SK-N-SH (cell line): Measurements from ENCODE around the gene PLSCR3. TPM values are rescaled to one million over a fixed set of nuclear protein-coding genes. Genes with fewer than 3 reads are reported as not detected.

Source experiments
- CTCF ChIA-PET: fragments of 300-600, 350-600 bp; formaldehyde crosslinking; extraction: SDS; loops from one replicate; lab custom pipeline; 2021; lab: Yijun Ruan, JAX
- POLR2A ChIA-PET: fragments of 350-600 bp; sonication (Branson Sonifier 250); formaldehyde crosslinking; extraction: SDS; loops from one replicate; lab custom pipeline; 2020; ENCODE audit warnings: antibody characterized with exemption, inconsistent platforms; lab: Yijun Ruan, JAX
- DNase-seq: peaks from one replicate; pipeline ENCODE4 v3.0.0; 2012
- H2AFZ ChIP-seq: fragments of 200-600 bp; sonication (generic); 2 replicates; pipeline ENCODE4 v1.8.1; 2016; ENCODE audit warnings: antibody characterized with exemption, mild to moderate bottlenecking, low read depth
- H3F3A ChIP-seq: fragments of 200-600 bp; sonication (generic); replicated peaks from 2 replicates; pipeline ENCODE3; 2016; ENCODE audit warnings: antibody characterized with exemption, mild to moderate bottlenecking; ENCODE audit not compliant: insufficient read depth
- H3K27ac ChIP-seq, 2 experiments: fragments of 200-500 bp in 1 of 2; fragments of 200-600 bp in 1 of 2; sonication (Bioruptor generic) in 1 of 2; sonication (generic), shearing (Covaris generic) in 1 of 2; 2 replicates each; pipeline versions ENCODE4 v1.5.1 to v1.6.1; 2014 to 2016; ENCODE audit warnings: low read depth in 2 of 2, inconsistent platforms in 1 of 2, low read length in 1 of 2, mild to moderate bottlenecking in 1 of 2, mixed read lengths in 1 of 2
- H3K27me3 ChIP-seq: fragments of 200-600 bp; sonication (generic), shearing (Covaris generic); 2 replicates; pipeline ENCODE4 v1.6.1; 2016; ENCODE audit warnings: mixed run types; ENCODE audit not compliant: insufficient read depth
- H3K36me3 ChIP-seq, 2 experiments: fragments of 200-500 bp in 1 of 2; fragments of 200-600 bp in 1 of 2; sonication (Bioruptor generic) in 1 of 2; sonication (generic) in 1 of 2; replicated peaks in 1 of 2; 2 replicates each; pipeline versions ENCODE3 to v1.5.1; 2014 to 2016; ENCODE audit warnings: low read length in 1 of 2, mild to moderate bottlenecking in 1 of 2; ENCODE audit not compliant: insufficient read depth in 2 of 2, control insufficient read depth in 1 of 2
- H3K4me1 ChIP-seq, 2 experiments: fragments of 200-500 bp in 1 of 2; fragments of 200-600 bp in 1 of 2; sonication (Bioruptor generic) in 1 of 2; sonication (generic), shearing (Covaris generic) in 1 of 2; 2 replicates each; pipeline versions ENCODE4 v1.5.1 to v1.6.1; 2014 to 2016; ENCODE audit warnings: low read depth in 1 of 2, low read length in 1 of 2, mixed run types in 1 of 2; ENCODE audit not compliant: insufficient read depth in 2 of 2, control insufficient read depth in 1 of 2
- H3K4me2 ChIP-seq: fragments of 200-600 bp; sonication (generic), shearing (Covaris generic); 2 replicates; pipeline ENCODE4 v1.6.1; 2017; ENCODE audit warnings: mixed run types
- H3K4me3 ChIP-seq, 2 experiments: fragments of 200-500 bp in 1 of 2; fragments of 200-600 bp in 1 of 2; sonication (Bioruptor generic) in 1 of 2; sonication (generic), shearing (Covaris generic) in 1 of 2; 2 replicates each; pipeline versions ENCODE4 v1.5.1 to v1.8.1; 2014 to 2016; ENCODE audit warnings: low read depth in 2 of 2, inconsistent platforms in 1 of 2, low read length in 1 of 2, mild to moderate bottlenecking in 1 of 2, mixed read lengths in 1 of 2, moderate library complexity in 1 of 2
- H3K79me2 ChIP-seq: fragments of 200-600 bp; sonication (generic); 2 replicates; pipeline ENCODE4 v1.8.1; 2017; ENCODE audit warnings: mild to moderate bottlenecking; ENCODE audit not compliant: insufficient read depth
- H3K9ac ChIP-seq: fragments of 200-600 bp; sonication (generic); 2 replicates; pipeline ENCODE4 v1.6.1; 2017; ENCODE audit warnings: mixed run types
- H3K9me2 ChIP-seq: fragments of 200-600 bp; sonication (generic); 2 replicates; pipeline ENCODE4 v1.6.1; 2017; ENCODE audit warnings: mixed run types
- H3K9me3 ChIP-seq: fragments of 200-600 bp; sonication (generic); 2 replicates; pipeline ENCODE4 v1.6.1; 2017; ENCODE audit warnings: mixed run types, mild to moderate bottlenecking, moderate library complexity
- H4K20me1 ChIP-seq: fragments of 200-600 bp; sonication (generic); 2 replicates; pipeline ENCODE4 v1.6.1; 2017; ENCODE audit warnings: mild to moderate bottlenecking, mixed run types; ENCODE audit not compliant: insufficient read depth
- CTCF ChIP-seq: fragments of 200-600 bp; sonication (generic); IDR thresholded peaks from 2 replicates; pipeline ENCODE4 v1.6.1; 2017; ENCODE audit warnings: antibody characterized with exemption, mild to moderate bottlenecking, moderate library complexity
- MAX ChIP-seq: IDR thresholded peaks from 2 replicates; pipeline ENCODE4 v1.4.0; 2012; ENCODE audit warnings: low read depth
- NFIC ChIP-seq: IDR thresholded peaks from 2 replicates; pipeline ENCODE4 v1.4.0; 2012; ENCODE audit warnings: borderline replicate concordance
- RAD21 ChIP-seq: IDR thresholded peaks from 2 replicates; pipeline ENCODE4 v1.6.1; 2012; ENCODE audit warnings: mild to moderate bottlenecking, low read length
- RFX5 ChIP-seq: IDR thresholded peaks from 2 replicates; pipeline ENCODE4 v1.6.1; 2012; ENCODE audit warnings: mild to moderate bottlenecking, improper control_type of control experiment, low read length
- YY1 ChIP-seq: IDR thresholded peaks from 2 replicates; pipeline ENCODE4 v1.4.0; 2012; ENCODE audit warnings: low read depth, mild to moderate bottlenecking
- WGBS: methylation state at CpG from one replicate; pipeline ENCODE4 v1.1.6; 2017; ENCODE audit warnings: low lambda C conversion rate; 5-methylcytosine and 5-hydroxymethylcytosine counted together
- polyA plus RNA-seq, 3 experiments: library from polyadenylated mRNA; depleted of rRNA; stranded (reverse); fragments of >200 nt; gene quantifications; 2 replicates each; pipeline ENCODE4 v1.2.3, GENCODE V29; 2012

PLSCR3 gene
- polyA plus RNA-seq, 1 of the 3 experiments (the other 2 are of a cell fraction) = 95.0 TPM

GRCh38 chr17:7436556-7437368, 42.4 kb upstream of the PLSCR3 start (continued):
- TF ChIP-seq YY1 = no peak
- peak; percentile 34; the same call in 1 of the 2 replicates for TF ChIP-seq MAX

GRCh38 chr17:7435676-7436555, 41.6 kb upstream of the PLSCR3 start:
- H3K9ac ChIP-seq = peak overlapping the region; percentile 13; the same call in 1 of the 2 replicates

More at GRCh38 chr17:7435676-7436555, 41.6 kb upstream of the PLSCR3 start:
- Histone ChIP-seq H3K9me2 (no peaks in the 10 kb centered on the region), H3K4me2 (peak overlapping the region; percentile 91), H3K27me3 (no peaks in the 10 kb centered on the region), H3K27ac (peak overlapping the region in 1 of 2 experiments; percentile 55; a peak in 1 of 4 replicates), H3K36me3 (peaks cover 0 to 4% of the 10 kb centered on the region in 2 experiments), H3K79me2 (peaks cover 7% of the 10 kb centered on the region; the same call in 1 of the 2 replicates), H3K9me3 (no peaks in the 10 kb centered on the region), H4K20me1 (no peaks in the 10 kb centered on the region), H2AFZ (peak overlapping the region; percentile 62), H3K4me1 (peaks cover 0 to 18% of the 10 kb centered on the region in 2 experiments; a peak in 1 of 4 replicates), H3K4me3 (peak overlapping the region; percentile 67 to 86), H3F3A (peaks cover 11% of the 10 kb centered on the region)
- ChIA-PET CTCF (interaction anchor here (0.7 to 3.9 kb wide), 24 partner anchors 8 to 703 kb away, joined by 3 to 27 read pairs (median 6); partner anchors contain the start of genes ACAP1, CHRNB1, NLGN2 and POLR2A), POLR2A (interaction anchor here (1.1 to 1.9 kb wide), 3 partner anchors 32 to 53 kb away, joined by 3 to 11 read pairs (median 4); partner anchors contain the start of genes POLR2A and TMEM256)
- TF ChIP-seq RAD21 (no peak), CTCF (peak; percentile 22), NFIC (no peak), RFX5 (no peak)
- DNase-seq = peak; percentile 57
- WGBS = 41% methylated on average over 30 of the region's 49 CpGs
